RCC 7860 (cell line): ENCODE measurements around the gene GNG2.

Experiments
- DNase-seq: peaks from one replicate; pipeline ENCODE4 v3.0.0-alpha.2; 2015; ENCODE audit warnings: low spot score
- FAIRE-seq: peaks from 2 replicates; lab custom pipeline; 2012; peaks lifted over from hg19 to GRCh38; lab: Jason Lieb, UNC

The GNG2 gene

GRCh38 chr14:52015411-52016030 is 155.1 kb downstream of the GNG2 start:
- no peak for FAIRE-seq

GRCh38 chr14:52018252-52018651 is 157.8 kb downstream of the GNG2 start:
- DNase-seq (no peak), FAIRE-seq (no peak)

More at GRCh38 chr14:52015411-52016030, 155.1 kb downstream of the GNG2 start:
- no peak for DNase-seq

- DNase-seq (no peak), FAIRE-seq (no peak)
Observed at GRCh38 chr14:52018970-52019369, 158.6 kb downstream of the GNG2 start.
